RPMI7951 (cell line): ENCODE results near the gene RPS26. TPM values are rescaled to one million over a fixed set of nuclear protein-coding genes. Genes with fewer than 3 reads are reported as not detected.

Experiments used
- DNase-seq: peaks from one replicate; pipeline ENCODE4 v3.0.0-alpha.2; 2012; ENCODE audit warnings: low read depth
- total RNA-seq: library from RNA; depleted of rRNA; stranded (reverse); fragments of >200 nt; shearing (Covaris generic); gene quantifications from 2 replicates; pipeline ENCODE4 v1.2.3, GENCODE V29; 2014; rRNA removed

Gene RPS26
- total RNA-seq, 1 experiment from 2014 or later, result 1,489 TPM

DNA sequence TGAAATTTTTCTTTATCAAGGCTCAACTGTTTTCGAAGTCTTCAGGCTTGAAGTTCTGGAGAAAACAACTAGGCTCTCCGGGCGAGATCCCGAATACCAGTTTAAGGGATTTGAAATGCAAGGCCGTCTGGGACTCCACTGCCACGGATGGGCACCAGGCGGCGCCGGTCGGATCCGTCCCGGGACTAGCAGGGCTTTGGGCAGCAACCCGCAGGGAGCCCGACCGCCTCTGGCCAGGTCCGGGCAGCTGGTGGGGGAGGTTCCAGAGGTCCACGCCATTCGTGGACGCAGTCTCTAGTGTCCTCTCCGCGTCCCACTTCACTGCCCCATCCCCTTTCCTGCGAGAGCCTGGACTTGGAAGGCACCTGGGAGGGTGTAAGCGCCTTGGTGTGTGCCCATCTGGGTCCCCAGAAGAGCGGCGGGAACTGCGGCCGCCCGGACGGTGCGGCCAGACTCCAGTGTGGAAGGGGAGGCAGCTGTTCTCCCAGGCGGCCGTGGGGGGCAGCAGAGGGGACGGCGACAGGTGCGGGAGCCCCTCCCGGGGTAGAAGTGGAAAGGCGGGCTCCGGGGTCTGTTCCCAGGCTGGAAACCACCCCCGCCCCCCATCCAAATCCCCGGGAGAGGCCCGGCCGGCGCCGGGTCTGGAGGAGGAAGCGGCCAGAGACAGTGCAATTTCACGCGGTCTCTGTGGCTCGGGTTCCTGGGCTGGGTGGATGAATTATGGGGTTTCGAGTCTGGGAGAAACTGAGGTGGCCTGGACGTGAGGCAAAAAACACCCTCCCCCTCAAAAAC, 37.4 kb downstream of the RPS26 start:
- peak; percentile 77 for DNase-seq

DNA sequence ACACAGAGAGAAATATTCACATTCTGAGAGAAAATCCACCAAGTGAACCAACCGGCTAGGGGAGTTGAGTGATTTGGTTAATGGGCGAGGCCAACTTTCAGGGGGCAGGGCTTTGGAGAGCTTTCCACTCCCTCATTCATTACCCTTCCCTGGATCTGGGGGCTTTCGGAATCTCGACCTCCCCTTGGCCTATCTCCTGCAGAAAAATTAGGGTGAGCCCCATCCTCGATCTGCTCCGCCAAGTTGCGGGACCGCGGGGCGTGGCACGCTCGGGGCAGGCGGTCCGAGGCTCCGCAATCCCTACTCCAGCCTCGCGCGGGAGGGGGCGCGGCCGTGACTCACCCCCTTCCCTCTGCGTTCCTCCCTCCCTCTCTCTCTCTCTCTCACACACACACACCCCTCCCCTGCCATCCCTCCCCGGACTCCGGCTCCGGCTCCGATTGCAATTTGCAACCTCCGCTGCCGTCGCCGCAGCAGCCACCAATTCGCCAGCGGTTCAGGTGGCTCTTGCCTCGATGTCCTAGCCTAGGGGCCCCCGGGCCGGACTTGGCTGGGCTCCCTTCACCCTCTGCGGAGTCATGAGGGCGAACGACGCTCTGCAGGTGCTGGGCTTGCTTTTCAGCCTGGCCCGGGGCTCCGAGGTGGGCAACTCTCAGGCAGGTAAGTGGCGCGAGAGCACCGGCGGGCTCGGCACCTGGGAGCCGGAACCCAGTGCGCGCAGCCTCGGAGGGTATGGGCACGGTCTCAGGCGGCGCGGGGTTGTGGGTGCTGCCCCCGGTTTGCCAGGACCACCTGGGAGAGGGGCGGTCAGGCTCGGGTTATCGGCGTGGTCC, 38.2 kb downstream of the RPS26 start, which contains the start of gene ERBB3:
ERBB3 (plus strand) TSS at position 443 of the 833 bp plus-strand sequence; CDS start at position 579, 136 bp downstream.
- peak; percentile 80 for DNase-seq

DNA sequence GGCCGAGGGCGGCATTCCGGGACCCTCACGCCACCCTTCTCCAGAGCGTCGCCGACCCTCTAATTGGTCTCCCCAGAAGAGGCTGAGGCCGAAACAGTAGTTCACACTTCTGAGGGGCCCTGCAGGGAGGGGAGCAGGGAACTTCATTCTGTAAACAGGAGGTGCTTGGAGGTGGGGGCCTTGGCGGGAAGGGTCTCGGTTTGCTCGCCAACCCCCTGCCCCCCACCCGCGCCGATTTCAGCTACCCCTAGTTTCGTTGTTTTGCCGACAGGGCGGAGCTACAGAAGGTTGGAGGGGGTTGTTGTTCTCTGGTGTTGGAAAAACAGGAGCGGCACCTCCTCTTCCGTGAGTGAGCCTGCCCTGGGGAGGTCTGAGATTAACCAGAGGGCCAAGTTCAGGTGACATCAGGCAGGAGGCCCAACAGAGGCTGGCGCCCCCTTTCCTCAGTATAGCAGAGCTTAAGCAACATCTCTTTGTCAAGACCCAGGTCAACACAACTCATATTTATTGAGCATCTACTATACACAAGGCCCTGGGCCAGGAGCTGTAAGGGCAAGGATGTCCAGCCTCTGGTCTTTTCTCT, 38.9 kb downstream of the RPS26 start:
- DNase-seq, result no peak

DNA sequence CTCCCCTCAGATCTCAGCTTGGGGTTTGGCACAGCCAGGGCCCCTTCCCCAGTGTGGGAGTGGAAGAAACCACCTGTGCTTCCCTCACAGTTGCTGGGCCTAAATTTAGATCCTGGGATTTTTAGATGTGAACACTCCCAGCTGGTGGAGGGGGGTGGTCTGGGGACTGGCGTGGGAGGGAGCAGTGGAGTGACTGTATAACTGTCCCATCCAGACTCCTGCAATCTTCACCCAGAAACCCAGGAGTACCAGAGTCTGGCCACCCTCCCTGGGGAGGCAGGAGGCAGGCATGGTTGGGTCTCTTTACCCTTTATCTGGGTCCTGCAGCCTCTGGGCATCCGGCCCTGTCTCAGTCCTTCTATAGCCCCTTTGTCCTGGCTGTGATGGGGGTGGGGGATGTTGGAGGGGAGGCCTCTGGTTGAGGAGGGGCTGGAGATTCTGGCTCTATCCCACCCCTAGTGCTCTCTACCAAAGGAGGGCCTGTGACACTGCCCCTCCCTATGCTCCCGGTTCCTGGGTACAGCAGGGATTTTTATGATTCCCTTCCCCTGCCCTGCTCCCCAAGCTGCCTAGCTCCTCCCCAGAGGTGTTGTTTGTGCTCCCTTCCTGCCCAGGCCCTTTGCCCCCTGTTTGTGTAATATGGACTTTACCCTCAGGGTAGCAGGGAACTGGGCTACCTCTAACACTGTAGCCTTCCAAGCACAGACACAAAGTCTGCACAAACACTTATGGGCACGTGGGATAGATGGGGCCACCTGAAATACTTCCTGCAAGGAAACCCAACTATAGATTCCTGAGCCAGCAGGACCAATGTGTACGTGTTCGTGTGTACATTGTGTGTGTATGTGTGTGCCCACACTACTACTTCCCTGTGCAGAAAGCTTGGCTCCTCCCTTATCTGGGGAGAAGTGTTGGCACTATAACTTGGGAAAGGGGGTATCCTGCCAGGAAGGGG, 40.0 kb downstream of the RPS26 start:
- DNase-seq, result peak; percentile 14

DNA sequence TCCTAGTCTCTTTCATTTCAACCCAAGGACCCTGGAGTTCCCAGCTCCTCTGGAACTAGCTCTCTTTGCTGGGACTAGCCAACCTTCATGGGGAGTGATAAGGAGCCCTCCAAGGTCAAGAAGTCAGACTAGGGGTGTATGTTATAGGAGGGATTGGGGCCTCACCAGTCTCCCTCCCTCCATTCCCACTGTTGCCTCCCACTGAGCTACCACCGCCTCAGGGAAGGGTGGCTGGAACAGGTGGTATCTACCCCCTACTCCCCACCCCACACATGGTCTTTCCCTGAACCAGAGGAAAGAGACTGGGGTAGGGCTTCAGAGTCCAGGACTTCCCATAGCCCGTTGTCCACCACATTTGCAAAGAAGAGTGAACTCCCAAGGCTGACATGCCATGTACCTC, 40.7 kb downstream of the RPS26 start:
- no peak for DNase-seq

DNA sequence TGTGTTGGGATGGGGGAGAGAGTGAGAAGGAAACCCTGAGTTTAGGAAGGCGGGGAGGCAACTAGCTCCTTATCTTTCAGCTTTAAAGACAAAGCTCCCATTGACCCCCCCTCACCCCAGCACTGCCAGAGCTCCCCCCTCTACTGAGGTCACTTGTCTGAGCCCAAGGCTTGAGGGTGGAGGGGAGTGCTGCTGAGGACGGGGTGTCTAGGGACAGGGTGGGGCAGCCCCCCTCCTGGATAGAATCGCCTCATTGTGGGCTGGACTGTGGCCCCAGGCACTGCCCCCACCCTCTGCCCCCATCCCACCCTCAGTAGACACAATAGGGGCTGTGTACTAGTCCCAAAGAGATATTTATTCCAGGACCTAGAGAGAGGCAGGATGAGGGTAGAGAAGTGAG, 41.2 kb downstream of the RPS26 start:
- peak; percentile 41 for DNase-seq

DNA sequence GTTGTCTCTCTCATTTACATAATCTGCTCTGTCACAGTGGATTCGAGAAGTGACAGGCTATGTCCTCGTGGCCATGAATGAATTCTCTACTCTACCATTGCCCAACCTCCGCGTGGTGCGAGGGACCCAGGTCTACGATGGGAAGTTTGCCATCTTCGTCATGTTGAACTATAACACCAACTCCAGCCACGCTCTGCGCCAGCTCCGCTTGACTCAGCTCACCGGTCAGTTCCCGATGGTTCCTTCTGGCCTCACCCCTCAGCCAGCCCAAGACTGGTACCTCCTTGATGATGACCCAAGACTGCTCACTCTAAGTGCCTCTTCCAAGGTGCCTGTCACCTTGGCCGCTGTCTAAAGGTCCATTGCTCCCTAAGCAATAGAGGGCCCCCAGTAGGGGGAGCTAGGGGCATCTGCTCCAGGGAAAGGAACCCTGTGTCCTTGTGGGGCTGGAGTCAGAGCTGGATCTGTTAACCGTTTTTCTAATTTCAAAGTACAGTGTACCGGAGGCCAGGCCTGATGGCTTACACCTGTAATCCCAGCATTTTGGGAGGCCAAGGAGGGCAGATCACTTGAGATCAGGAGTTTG, 43.3 kb downstream of the RPS26 start:
- DNase-seq, result peak; percentile 16

DNA sequence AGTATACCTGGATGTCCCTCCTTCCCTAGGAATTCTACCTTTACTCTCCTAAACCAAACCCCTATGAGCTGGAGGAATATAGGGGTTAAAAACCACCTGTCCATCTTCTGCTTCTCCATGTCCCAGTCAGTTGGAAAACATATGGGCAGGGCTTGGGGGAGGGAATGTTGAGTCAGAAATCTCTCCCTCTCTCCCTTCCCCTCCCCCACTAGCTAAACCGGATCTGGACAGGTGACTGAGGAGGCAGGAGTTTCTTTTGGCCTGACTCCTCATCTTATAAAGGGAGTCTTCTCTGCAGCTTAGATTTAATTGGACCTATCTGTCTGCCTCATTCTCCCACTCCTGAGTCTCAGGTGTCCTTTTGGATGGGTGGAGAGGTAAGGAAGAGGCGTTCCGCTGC, 44.4 kb downstream of the RPS26 start:
- DNase-seq, result no peak

DNA sequence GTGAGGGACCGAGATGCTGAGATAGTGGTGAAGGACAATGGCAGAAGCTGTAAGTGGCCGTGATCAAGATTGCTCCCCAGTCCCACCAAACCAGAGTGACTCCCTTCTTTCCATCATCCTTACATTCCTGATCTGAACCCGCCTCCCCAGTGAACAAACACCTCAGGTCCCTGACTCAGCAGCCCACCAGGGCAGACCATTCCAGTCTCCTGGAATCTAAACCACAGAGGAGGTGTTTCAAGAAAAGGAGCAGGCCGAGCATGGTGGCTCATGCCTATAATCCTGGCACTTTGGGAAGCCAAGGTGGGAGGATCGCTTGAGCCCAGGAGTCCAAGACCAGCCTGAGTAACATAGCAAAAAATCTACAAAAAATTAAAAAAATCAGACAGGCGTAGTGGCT, 44.9 kb downstream of the RPS26 start:
- no peak for DNase-seq

DNA sequence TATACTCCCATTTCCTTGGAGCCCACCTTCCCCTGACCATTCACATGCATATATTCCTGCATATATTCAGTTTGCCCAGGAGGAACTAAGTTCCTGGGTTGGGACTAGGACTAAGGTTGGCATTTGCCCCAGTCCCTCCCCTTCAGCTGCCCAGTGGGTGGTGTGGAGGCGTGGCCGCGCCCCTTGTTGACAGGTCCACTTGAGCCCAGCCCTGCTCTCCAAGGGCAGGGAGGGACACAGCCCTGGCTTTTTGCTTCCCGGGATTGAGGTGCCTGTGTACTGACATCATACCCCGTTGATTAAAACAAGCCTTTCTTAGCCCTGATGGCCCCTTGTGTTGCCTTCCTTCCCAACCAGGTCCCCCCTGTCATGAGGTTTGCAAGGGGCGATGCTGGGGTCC, 45.5 kb downstream of the RPS26 start:
- DNase-seq, result peak; percentile 13

Other genes with a start within 250 kb of the RPS26 start
- 110 and 137 TPM in 2 replicates for gene SARNP, start 224.2 kb upstream of the RPS26 start, total RNA-seq
- gene ORMDL2, start 223.9 kb upstream of the RPS26 start, total RNA-seq, result 25.5 and 37.1 TPM in 2 replicates
- 26.0 and 30.8 TPM in 2 replicates for gene DNAJC14, start 212.3 kb upstream of the RPS26 start, total RNA-seq
- 4.2 and 4.4 TPM in 2 replicates for gene MMP19, start 199.0 kb upstream of the RPS26 start, total RNA-seq
- gene PYM1, start 114.0 kb upstream of the RPS26 start, total RNA-seq, result 21.7 and 22.0 TPM in 2 replicates
- gene DGKA, start 110.8 kb upstream of the RPS26 start, total RNA-seq, result 16.9 and 23.6 TPM in 2 replicates
- gene PMEL, start 75.9 kb upstream of the RPS26 start, total RNA-seq, result 0.84 and 1.1 TPM in 2 replicates
- 54.7 and 85.4 TPM in 2 replicates for gene CDK2, start 75.1 kb upstream of the RPS26 start, total RNA-seq
- gene RAB5B, start 67.8 kb upstream of the RPS26 start, total RNA-seq, result 39.2 and 45.1 TPM in 2 replicates
- 10.7 and 13.6 TPM in 2 replicates for gene SUOX, start 44.6 kb upstream of the RPS26 start, total RNA-seq
- gene IKZF4, start 20.9 kb upstream of the RPS26 start, total RNA-seq, result 0.78 and 1.8 TPM in 2 replicates
- 3.0 and 5.4 TPM in 2 replicates for gene ERBB3, start 38.2 kb downstream of the RPS26 start, total RNA-seq
- 184 and 190 TPM in 2 replicates for gene PA2G4, start 62.6 kb downstream of the RPS26 start, total RNA-seq
- 2,792 and 3,380 TPM in 2 replicates for gene RPL41, start 74.7 kb downstream of the RPS26 start, total RNA-seq
- gene ZC3H10, start 76.3 kb downstream of the RPS26 start, total RNA-seq, result 3.1 and 3.3 TPM in 2 replicates
- 179 and 193 TPM in 2 replicates for gene ESYT1, start 86.3 kb downstream of the RPS26 start, total RNA-seq
- gene MYL6B, start 110.7 kb downstream of the RPS26 start, total RNA-seq, result 62.7 and 64.5 TPM in 2 replicates
- gene MYL6, start 116.4 kb downstream of the RPS26 start, total RNA-seq, result 3,182 and 3,310 TPM in 2 replicates
- gene SMARCC2, start 147.6 kb downstream of the RPS26 start, total RNA-seq, result 29.8 and 35.7 TPM in 2 replicates
- 31.4 and 37.7 TPM in 2 replicates for gene RNF41, start 180.0 kb downstream of the RPS26 start, total RNA-seq
- 68.1 and 72.1 TPM in 2 replicates for gene NABP2, start 182.4 kb downstream of the RPS26 start, total RNA-seq
- 0.36 TPM in 1 of 2 replicates, not detected in the other for gene SLC39A5, start 188.1 kb downstream of the RPS26 start, total RNA-seq
- 8.7 and 10.6 TPM in 2 replicates for gene ANKRD52, start 216.5 kb downstream of the RPS26 start, total RNA-seq
- gene COQ10A, start 225.0 kb downstream of the RPS26 start, total RNA-seq, result 7.6 and 10.1 TPM in 2 replicates